Measurements from ENCODE around the gene COX15. TPM values are rescaled to one million over a fixed set of nuclear protein-coding genes. Genes with fewer than 3 reads are reported as not detected.
A peak's percentile ranks its signal among the peaks of the same experiment; 100 is the strongest.
"Not testable (repeated sequence)": the region's sequence is repeated elsewhere in the genome, so short reads cannot be mapped to it uniquely, and the experiment has no call there.

COX15 gene
- total RNA-seq, 2 experiments from 2014 or later = 40.3 to 40.6 TPM

- H3K27me3 Mint-ChIP-seq = no peaks in the 10 kb centered on the region
- peaks cover 58% of the 10 kb centered on the region for H3K36me3 Mint-ChIP-seq (ENCODE audit: low read depth)
- no peak overlapping the region for H3K4me3 Mint-ChIP-seq
- DNase-seq = no peak
- no peak overlapping the region for H3K27ac Mint-ChIP-seq
- H3K9me3 Mint-ChIP-seq = peaks cover under 1% of the 10 kb centered on the region
- ChIA-PET CTCF (no interaction called here), POLR2A (no interaction called here)
- no peaks in the 10 kb centered on the region for H3K4me1 Mint-ChIP-seq
Observed at GRCh38 chr10:99758211-99758891, 26.4 kb upstream of the COX15 start.

GRCh38 chr10:99756159-99756558, 24.2 kb upstream of the COX15 start:
- H3K9me3 Mint-ChIP-seq = no peaks in the 10 kb centered on the region
- H3K27me3 Mint-ChIP-seq = no peaks in the 10 kb centered on the region
- CTCF ChIA-PET = no interaction called here
- H3K4me3 Mint-ChIP-seq = no peak overlapping the region
- H3K27ac Mint-ChIP-seq = no peak overlapping the region
- POLR2A ChIA-PET = no interaction called here
- H3K4me1 Mint-ChIP-seq = no peaks in the 10 kb centered on the region
- H3K36me3 Mint-ChIP-seq (ENCODE audit: low read depth) = peaks cover 56% of the 10 kb centered on the region
- DNase-seq = no peak

- Mint-ChIP-seq H3K27me3 (no peaks in the 10 kb centered on the region), H3K27ac (no peak overlapping the region), H3K36me3 (ENCODE audit: low read depth) (peaks cover 56% of the 10 kb centered on the region), H3K4me3 (no peak overlapping the region), H3K9me3 (no peaks in the 10 kb centered on the region), H3K4me1 (no peaks in the 10 kb centered on the region)
- ChIA-PET CTCF (no interaction called here), POLR2A (no interaction called here)
- DNase-seq = no peak
Observed at GRCh38 chr10:99754670-99755069, 22.7 kb upstream of the COX15 start.

- no peak for DNase-seq
- Mint-ChIP-seq H3K4me3 (no peak overlapping the region), H3K27me3 (no peaks in the 10 kb centered on the region), H3K36me3 (ENCODE audit: low read depth) (peaks cover 41% of the 10 kb centered on the region), H3K27ac (no peak overlapping the region), H3K4me1 (no peaks in the 10 kb centered on the region), H3K9me3 (no peaks in the 10 kb centered on the region)
- ChIA-PET POLR2A (no interaction called here), CTCF (no interaction called here)
Observed at GRCh38 chr10:99750641-99751040, 18.7 kb upstream of the COX15 start.

GRCh38 chr10:99748823-99749451, 17.0 kb upstream of the COX15 start:
- POLR2A ChIA-PET = no interaction called here
- H3K36me3 Mint-ChIP-seq (ENCODE audit: low read depth) = peaks cover 40% of the 10 kb centered on the region
- no peak overlapping the region for H3K27ac Mint-ChIP-seq
- H3K9me3 Mint-ChIP-seq = no peaks in the 10 kb centered on the region
- no peaks in the 10 kb centered on the region for H3K4me1 Mint-ChIP-seq
- CTCF ChIA-PET = interaction anchor here (0.5 to 1.0 kb wide), 2 partner anchors 16 to 1103 kb away, joined by 3 read pairs; partner anchors contain the start of gene CUTC
- no peaks in the 10 kb centered on the region for H3K27me3 Mint-ChIP-seq
- no peak overlapping the region for H3K4me3 Mint-ChIP-seq
- no peak for DNase-seq

- H3K4me1 Mint-ChIP-seq, H3K27me3 Mint-ChIP-seq, POLR2A ChIA-PET, H3K4me3 Mint-ChIP-seq, H3K9me3 Mint-ChIP-seq, DNase-seq: not testable (repeated sequence)
- Mint-ChIP-seq H3K36me3 (ENCODE audit: low read depth) (peaks cover 56% of the 10 kb centered on the region), H3K27ac (peak overlapping the region; percentile 50)
- CTCF ChIA-PET = interaction anchor here (0.6 to 1.1 kb wide), 2 partner anchors 13 to 124 kb away, joined by 3 read pairs; no protein-coding TSS in a partner anchor
Observed at GRCh38 chr10:99746166-99746565, 14.2 kb upstream of the COX15 start.

- no peaks in the 10 kb centered on the region for H3K27me3 Mint-ChIP-seq
- ChIA-PET CTCF (interaction anchor here (1.1 to 1.4 kb wide), 2 partner anchors 9 to 16 kb away, joined by 3 read pairs; no protein-coding TSS in a partner anchor), POLR2A (no interaction called here)
- peaks cover 17% of the 10 kb centered on the region for H3K9me3 Mint-ChIP-seq
- H3K4me1 Mint-ChIP-seq = peaks cover 2% of the 10 kb centered on the region
- H3K36me3 Mint-ChIP-seq (ENCODE audit: low read depth) = peaks cover 64% of the 10 kb centered on the region
- no peak overlapping the region for H3K27ac Mint-ChIP-seq
- H3K4me3 Mint-ChIP-seq = no peak overlapping the region
- DNase-seq = no peak
Observed at GRCh38 chr10:99743841-99744240, 11.9 kb upstream of the COX15 start.

- Mint-ChIP-seq H3K4me1 (peaks cover 2% of the 10 kb centered on the region), H3K36me3 (ENCODE audit: low read depth) (peaks cover 64% of the 10 kb centered on the region), H3K27ac (no peak overlapping the region), H3K9me3 (peaks cover 17% of the 10 kb centered on the region), H3K27me3 (no peaks in the 10 kb centered on the region), H3K4me3 (no peak overlapping the region)
- ChIA-PET POLR2A (interaction anchor here (0.6 kb wide), 1 partner anchor 225 kb away, joined by 4 read pairs; no protein-coding TSS in a partner anchor), CTCF (interaction anchor here (0.6 to 3.7 kb wide), 4 partner anchors 10 to 498 kb away, joined by 3 to 25 read pairs (median 4); partner anchors contain the start of genes COX15 and CUTC)
- no peak for DNase-seq
Observed at GRCh38 chr10:99742701-99743100, 10.8 kb upstream of the COX15 start.

GRCh38 chr10:99742254-99742653, 10.3 kb upstream of the COX15 start:
- CTCF ChIA-PET = interaction anchor here (0.6 to 3.7 kb wide), 4 partner anchors 10 to 498 kb away, joined by 3 to 25 read pairs (median 4); partner anchors contain the start of genes COX15 and CUTC
- Mint-ChIP-seq H3K36me3 (ENCODE audit: low read depth) (peaks cover 68% of the 10 kb centered on the region), H3K4me3 (no peak overlapping the region), H3K27ac (no peak overlapping the region), H3K4me1 (peaks cover 6% of the 10 kb centered on the region), H3K9me3 (peaks cover 17% of the 10 kb centered on the region), H3K27me3 (no peaks in the 10 kb centered on the region)
- POLR2A ChIA-PET = no interaction called here
- DNase-seq = no peak

- no peak for DNase-seq
- ChIA-PET POLR2A (no interaction called here), CTCF (interaction anchor here (0.9 to 3.7 kb wide), 5 partner anchors 9 to 305 kb away, joined by 3 to 25 read pairs (median 3); partner anchors contain the start of genes COX15 and CUTC)
- Mint-ChIP-seq H3K4me1 (peaks cover 7% of the 10 kb centered on the region), H3K9me3 (peaks cover 17% of the 10 kb centered on the region), H3K27ac (no peak overlapping the region), H3K4me3 (no peak overlapping the region), H3K36me3 (ENCODE audit: low read depth) (peaks cover 75% of the 10 kb centered on the region), H3K27me3 (no peaks in the 10 kb centered on the region)
Observed at GRCh38 chr10:99740933-99741559, 9.1 kb upstream of the COX15 start.

GRCh38 chr10:99740260-99740659, 8.3 kb upstream of the COX15 start:
- Mint-ChIP-seq H3K9me3 (peaks cover 17% of the 10 kb centered on the region), H3K27me3 (no peaks in the 10 kb centered on the region), H3K27ac (no peak overlapping the region), H3K4me1 (peaks cover 7% of the 10 kb centered on the region), H3K36me3 (ENCODE audit: low read depth) (peaks cover 78% of the 10 kb centered on the region), H3K4me3 (no peak overlapping the region)
- POLR2A ChIA-PET = no interaction called here
- no peak for DNase-seq
- CTCF ChIA-PET = interaction anchor here (1.3 to 3.7 kb wide), 3 partner anchors 8 to 305 kb away, joined by 3 to 25 read pairs (median 3); partner anchors contain the start of genes COX15 and CUTC

- H3K27me3 Mint-ChIP-seq, H3K9me3 Mint-ChIP-seq, POLR2A ChIA-PET, DNase-seq, H3K27ac Mint-ChIP-seq, H3K4me3 Mint-ChIP-seq: not testable (repeated sequence)
- CTCF ChIA-PET = interaction anchor here (0.6 kb wide), 1 partner anchor 125 kb away, joined by 4 read pairs; no protein-coding TSS in a partner anchor
- Mint-ChIP-seq H3K36me3 (ENCODE audit: low read depth) (peaks cover 38% of the 10 kb centered on the region), H3K4me1 (peaks cover 26% of the 10 kb centered on the region)
Observed at GRCh38 chr10:99734111-99734510, 2.2 kb upstream of the COX15 start.

GRCh38 chr10:99733366-99733765, 1.4 kb upstream of the COX15 start:
- POLR2A ChIA-PET = interaction anchor here (0.9 kb wide), 1 partner anchor 137 kb away, joined by 4 read pairs; no protein-coding TSS in a partner anchor
- peaks cover 28% of the 10 kb centered on the region for H3K4me1 Mint-ChIP-seq
- peaks cover 32% of the 10 kb centered on the region for H3K36me3 Mint-ChIP-seq (ENCODE audit: low read depth)
- H3K9me3 Mint-ChIP-seq = no peaks in the 10 kb centered on the region
- peak overlapping the region; percentile 100 for H3K4me3 Mint-ChIP-seq
- no peak for DNase-seq
- peak overlapping the region; percentile 57 for H3K27ac Mint-ChIP-seq
- CTCF ChIA-PET = interaction anchor here (1.4 to 3.1 kb wide), 2 partner anchors 8 to 108 kb away, joined by 5 to 25 read pairs; no protein-coding TSS in a partner anchor
- no peaks in the 10 kb centered on the region for H3K27me3 Mint-ChIP-seq

Measured in activated CD4-positive, alpha-beta T cell treated with anti-CD3 and anti-CD28 coated beads, Interleukin-2, amount 10 ng/mL, durations not matched to agents 7 days and 5 days (primary cell).